Stomach (tissue), 9 donors: Measurements from ENCODE around the gene IGSF6. TPM values are rescaled to one million over a fixed set of nuclear protein-coding genes. Genes with fewer than 3 reads are reported as not detected.

ENCODE experiments used
- DNase-seq, 2 donors: peaks; one replicate each; pipeline versions ENCODE4 v3.0.0 to v3.0.0-alpha.2; 2013 to 2019
- H3K27ac ChIP-seq, 5 donors: fragments of 200-600 bp in 4 of 5; sonication (generic) in 4 of 5; one replicate each; pipeline ENCODE4 v1.5.1; 2013 to 2019; ENCODE audit warnings: mild to moderate bottlenecking in 1 of 5, moderate library complexity in 1 of 5
- H3K27me3 ChIP-seq, 3 donors: fragments of 200-600 bp; sonication (generic); one replicate each; pipeline ENCODE4 v1.5.1; 2017 to 2019; ENCODE audit warnings: mixed run types in 1 of 3
- H3K36me3 ChIP-seq, 4 donors: fragments of 200-600 bp; sonication (generic); 1 replicate in 3 of 4; 2 replicates in 1 of 4; pipeline ENCODE4 v1.5.1; 2016 to 2019
- H3K4me1 ChIP-seq, 4 donors: fragments of 200-600 bp; sonication (generic); one replicate each; pipeline ENCODE4 v1.5.1; 2016 to 2019
- H3K4me3 ChIP-seq, 4 donors: fragments of 200-600 bp; sonication (generic) in 3 of 4; one replicate each; pipeline ENCODE4 v1.5.1; 2016 to 2019; ENCODE audit warnings: mild to moderate bottlenecking in 1 of 4
- H3K9me3 ChIP-seq, 4 donors: fragments of 200-600 bp; sonication (generic); one replicate each; pipeline ENCODE4 v1.5.1; 2016 to 2019
- CTCF ChIP-seq, 7 experiments: fragments of 450-650 bp in 4 of 7; fragments of 200-600 bp in 3 of 7; sonication (generic) in 3 of 7; IDR thresholded peaks; one replicate each; pipeline ENCODE4 v1.5.1; 2016 to 2019; ENCODE audit warnings: antibody characterized with exemption in 7 of 7, control low read depth in 2 of 7, mild to moderate bottlenecking in 1 of 7
- EP300 ChIP-seq: sonication (generic); formaldehyde crosslinking; IDR thresholded peaks from one replicate; pipeline ENCODE4 v1.6.1; 2017; ENCODE audit warnings: antibody characterized with exemption
- POLR2A ChIP-seq, 4 donors: fragments of 450-650 bp; IDR thresholded peaks; one replicate each; pipeline ENCODE4 v1.6.1; 2016; ENCODE audit warnings: antibody characterized with exemption in 4 of 4, control low read depth in 2 of 4, mild to moderate bottlenecking in 1 of 4, moderate library complexity in 1 of 4
- POLR2AphosphoS5 ChIP-seq, 3 donors: sonication (generic); formaldehyde crosslinking; IDR thresholded peaks; one replicate each; pipeline ENCODE4 v1.6.1; 2016; ENCODE audit warnings: antibody characterized with exemption in 3 of 3
- WGBS, 5 donors: extraction: QIAGEN DNeasy Blood & Tissue Kit in 3 of 5; methylation state at CpG; one replicate each; pipeline versions ENCODE4 v1.1.5 to v1.1.7; 2013 to 2018; 5-methylcytosine and 5-hydroxymethylcytosine counted together
- intact Hi-C: fragments of 100-400 bp; cut with DNase I; formaldehyde crosslinking; loops from one replicate; pipeline ENCODE4 v1.15.1; 2023; ENCODE audit warnings: low total_unique reads
- polyA plus RNA-seq, 3 donors: library from polyadenylated mRNA; stranded (reverse); fragments of 200-250 nt; gene quantifications; one replicate each; pipeline ENCODE4 v1.2.3, GENCODE V29; 2013
- total RNA-seq, 5 donors: library from RNA; depleted of rRNA; stranded (reverse); fragments of >200 nt; gene quantifications; one replicate each; pipeline versions ENCODE4 v1.1.0 to v1.2.3, GENCODE V29; 2014 to 2016
- donor health status: healthy with polysubstance abuse.
- donor health status: Bipolar disorder and iron deficiency.
- donor health status: healthy.

IGSF6 gene
- total and polyA plus RNA-seq, 8 donors = 0.73 to 4.1 (median 1.8) TPM; not detected in 3

GRCh38 chr16:21673469-21673868 is 21.1 kb upstream of the IGSF6 start:
- intact Hi-C loops = no loop called here
- DNase-seq = no peak
- Histone ChIP-seq H3K27ac (no peak overlapping the region), H3K4me1 (no peaks in the 10 kb centered on the region), H3K4me3 (no peak overlapping the region), H3K27me3 (no peaks in the 10 kb centered on the region), H3K9me3 (peaks cover 0 to 12% (median 7%) of the 10 kb centered on the region in 4 donors), H3K36me3 (no peaks in the 10 kb centered on the region)
- WGBS, 5 donors = 67 to 92% (median 89%) methylated on average over 3 of the region's 3 CpGs
- TF ChIP-seq CTCF (IDR thresholded peaks at IDR 0.05) (no peak), POLR2AphosphoS5 (IDR thresholded peaks at IDR 0.05) (no peak), EP300 (no peak), POLR2A (IDR thresholded peaks at IDR 0.05) (no peak)

- no peak for TF ChIP-seq POLR2AphosphoS5 (IDR thresholded peaks at IDR 0.05)
- TF ChIP-seq POLR2A (IDR thresholded peaks at IDR 0.05) = no peak
- no peak for TF ChIP-seq EP300
- no peak for TF ChIP-seq CTCF (IDR thresholded peaks at IDR 0.05)
- Histone ChIP-seq H3K27me3 (peaks cover 0 to 40% (median 21%) of the 10 kb centered on the region in 3 donors), H3K27ac (no peak overlapping the region), H3K9me3 (no peaks in the 10 kb centered on the region), H3K4me3 (no peak overlapping the region), H3K36me3 (no peaks in the 10 kb centered on the region), H3K4me1 (peaks cover 5 to 11% (median 9%) of the 10 kb centered on the region in 4 donors)
- no peak for DNase-seq
- 84 to 90% (median 86%) methylated on average over 3 of the region's 3 CpGs for WGBS, 5 donors
- intact Hi-C loops = no loop called here
Observed at GRCh38 chr16:21667575-21667974, 15.2 kb upstream of the IGSF6 start.

GRCh38 chr16:21666772-21667171 is 14.4 kb upstream of the IGSF6 start:
- Histone ChIP-seq H3K4me3 (no peak overlapping the region), H3K9me3 (no peaks in the 10 kb centered on the region), H3K4me1 (peaks cover 5 to 11% (median 9%) of the 10 kb centered on the region in 4 donors), H3K36me3 (no peaks in the 10 kb centered on the region), H3K27ac (no peak overlapping the region), H3K27me3 (peaks cover 0 to 40% (median 21%) of the 10 kb centered on the region in 3 donors)
- DNase-seq = no peak
- intact Hi-C loops = no loop called here
- TF ChIP-seq POLR2AphosphoS5 (IDR thresholded peaks at IDR 0.05) (no peak), POLR2A (IDR thresholded peaks at IDR 0.05) (no peak), EP300 (no peak)
- WGBS, 5 donors = 30 to 48% (median 34%) methylated on average over 3 of the region's 3 CpGs

- no peaks in the 10 kb centered on the region for H3K36me3 ChIP-seq
- H3K9me3 ChIP-seq = no peaks in the 10 kb centered on the region
- TF ChIP-seq CTCF (IDR thresholded peaks at IDR 0.05) (no peak), EP300 (no peak), POLR2AphosphoS5 (IDR thresholded peaks at IDR 0.05) (no peak), POLR2A (IDR thresholded peaks at IDR 0.05) (no peak)
- no peak overlapping the region for H3K4me3 ChIP-seq
- peaks cover 0 to 40% (median 21%) of the 10 kb centered on the region in 3 donors for H3K27me3 ChIP-seq
- no peak overlapping the region for H3K27ac ChIP-seq
- intact Hi-C loops = no loop called here
- DNase-seq = no peak
- WGBS, 5 donors = 91 to 95% (median 94%) methylated on average over 10 of the region's 10 CpGs
- H3K4me1 ChIP-seq = peaks cover 5 to 11% (median 9%) of the 10 kb centered on the region in 4 donors
Observed at GRCh38 chr16:21664801-21665492, 12.5 kb upstream of the IGSF6 start.
